DND-41 (cell line): ENCODE data around the gene CHST3.

Experiments used
- ATAC-seq: fragments of 200-7000 bp; cut with Tn5 transposase; 3 replicates; pipeline ENCODE4 v1.9.1; 2021; ENCODE audit warnings: low read depth; ENCODE audit not compliant: insufficient read depth
- DNase-seq: peaks from one replicate; pipeline ENCODE4 v3.0.0-alpha.2; 2020
- H2AFZ ChIP-seq: 2 replicates; pipeline ENCODE4 v1.6.0; 2012; ENCODE audit warnings: low read depth, low read length
- H3K27ac ChIP-seq: 2 replicates; pipeline ENCODE4 v1.5.1; 2012; ENCODE audit warnings: low read length, inconsistent platforms
- H3K27me3 ChIP-seq: fragments of 200-600 bp; sonication (generic); 2 replicates; pipeline ENCODE4 v1.6.0; 2012; ENCODE audit warnings: low read length, mild to moderate bottlenecking, inconsistent platforms; ENCODE audit not compliant: insufficient read depth, poor library complexity
- H3K36me3 ChIP-seq: 2 replicates; pipeline ENCODE4 v1.5.1; 2012; ENCODE audit warnings: low read length, inconsistent platforms; ENCODE audit not compliant: insufficient read depth
- H3K4me1 ChIP-seq: 2 replicates; pipeline ENCODE4 v1.5.1; 2012; ENCODE audit warnings: mild to moderate bottlenecking, low read length; ENCODE audit not compliant: insufficient read depth
- H3K4me2 ChIP-seq: 2 replicates; pipeline ENCODE4 v1.6.0; 2012; ENCODE audit warnings: mild to moderate bottlenecking, moderate library complexity, low read length, inconsistent platforms; ENCODE audit not compliant: insufficient read depth
- H3K4me3 ChIP-seq, 2 experiments: fragments of 200-600 bp in 1 of 2; shearing (Covaris generic) in 1 of 2; 2 replicates each; pipeline ENCODE4 v1.5.1; 2012 to 2016; ENCODE audit warnings: inconsistent platforms in 2 of 2, low read length in 2 of 2, mild to moderate bottlenecking in 2 of 2, low read depth in 1 of 2, moderate library complexity in 1 of 2
- H3K79me2 ChIP-seq: 2 replicates; pipeline ENCODE4 v1.6.0; 2012; ENCODE audit warnings: low read length, inconsistent platforms; ENCODE audit not compliant: insufficient read depth
- H3K9ac ChIP-seq: 2 replicates; pipeline ENCODE4 v1.6.0; 2012; ENCODE audit warnings: low read depth, mild to moderate bottlenecking, inconsistent platforms, low read length, moderate library complexity
- H3K9me3 ChIP-seq: 2 replicates; pipeline ENCODE4 v1.5.1; 2012; ENCODE audit warnings: low read length, moderate library complexity, mild to moderate bottlenecking, inconsistent platforms; ENCODE audit not compliant: insufficient read depth, severe bottlenecking
- H4K20me1 ChIP-seq: 2 replicates; pipeline ENCODE4 v1.6.0; 2012; ENCODE audit warnings: low read length; ENCODE audit not compliant: insufficient read depth
- EZH2 ChIP-seq: IDR thresholded peaks from 3 replicates; pipeline ENCODE4 v1.6.1; 2012; ENCODE audit warnings: borderline replicate concordance, low read depth, mild to moderate bottlenecking, moderate library complexity, low read length, inconsistent platforms; ENCODE audit not compliant: severe bottlenecking
- TF ChIP-seq, protein P1 (sequence below): IDR thresholded peaks from 2 replicates; pipeline ENCODE4 v1.5.1; 2012; ENCODE audit warnings: borderline replicate concordance, low read length, moderate library complexity, mild to moderate bottlenecking; ENCODE audit not compliant: poor library complexity, severe bottlenecking; ENCODE audit errors: extremely low read depth

The CHST3 gene

DNA sequence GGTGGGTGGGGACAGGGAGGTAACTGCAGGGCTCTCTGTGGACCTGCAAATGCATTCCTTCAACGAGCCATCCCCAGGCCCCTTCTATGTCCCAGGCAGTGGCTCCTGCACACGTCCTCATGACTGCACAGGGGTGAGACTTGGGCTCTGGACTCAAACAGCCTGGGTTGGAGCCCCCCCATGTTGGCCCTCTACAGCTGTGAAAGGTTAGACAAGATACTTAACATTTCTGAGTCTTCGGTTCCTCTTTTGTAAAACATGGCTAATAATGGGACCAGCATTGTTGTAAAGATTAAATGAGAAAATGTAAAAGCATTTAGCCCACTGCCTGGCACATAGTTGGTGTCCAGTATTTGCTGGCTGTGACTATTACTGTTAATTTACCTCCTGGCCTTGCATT lies 41.8 kb downstream of the CHST3 start:
- TF ChIP-seq EZH2: no peak
- TF ChIP-seq, protein P1, sequence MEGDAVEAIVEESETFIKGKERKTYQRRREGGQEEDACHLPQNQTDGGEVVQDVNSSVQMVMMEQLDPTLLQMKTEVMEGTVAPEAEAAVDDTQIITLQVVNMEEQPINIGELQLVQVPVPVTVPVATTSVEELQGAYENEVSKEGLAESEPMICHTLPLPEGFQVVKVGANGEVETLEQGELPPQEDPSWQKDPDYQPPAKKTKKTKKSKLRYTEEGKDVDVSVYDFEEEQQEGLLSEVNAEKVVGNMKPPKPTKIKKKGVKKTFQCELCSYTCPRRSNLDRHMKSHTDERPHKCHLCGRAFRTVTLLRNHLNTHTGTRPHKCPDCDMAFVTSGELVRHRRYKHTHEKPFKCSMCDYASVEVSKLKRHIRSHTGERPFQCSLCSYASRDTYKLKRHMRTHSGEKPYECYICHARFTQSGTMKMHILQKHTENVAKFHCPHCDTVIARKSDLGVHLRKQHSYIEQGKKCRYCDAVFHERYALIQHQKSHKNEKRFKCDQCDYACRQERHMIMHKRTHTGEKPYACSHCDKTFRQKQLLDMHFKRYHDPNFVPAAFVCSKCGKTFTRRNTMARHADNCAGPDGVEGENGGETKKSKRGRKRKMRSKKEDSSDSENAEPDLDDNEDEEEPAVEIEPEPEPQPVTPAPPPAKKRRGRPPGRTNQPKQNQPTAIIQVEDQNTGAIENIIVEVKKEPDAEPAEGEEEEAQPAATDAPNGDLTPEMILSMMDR: no peak
- DNase-seq: no peak
- Histone ChIP-seq H3K4me3 (no peak overlapping the region), H3K27me3 (no peaks in the 10 kb centered on the region), H2AFZ (no peak overlapping the region), H3K9ac (no peak overlapping the region), H3K4me1 (no peaks in the 10 kb centered on the region), H3K9me3 (no peaks in the 10 kb centered on the region), H3K4me2 (no peak overlapping the region), H3K79me2 (no peaks in the 10 kb centered on the region), H3K36me3 (no peaks in the 10 kb centered on the region), H3K27ac (no peak overlapping the region), H4K20me1 (no peaks in the 10 kb centered on the region)
- ATAC-seq: no peak

DNA sequence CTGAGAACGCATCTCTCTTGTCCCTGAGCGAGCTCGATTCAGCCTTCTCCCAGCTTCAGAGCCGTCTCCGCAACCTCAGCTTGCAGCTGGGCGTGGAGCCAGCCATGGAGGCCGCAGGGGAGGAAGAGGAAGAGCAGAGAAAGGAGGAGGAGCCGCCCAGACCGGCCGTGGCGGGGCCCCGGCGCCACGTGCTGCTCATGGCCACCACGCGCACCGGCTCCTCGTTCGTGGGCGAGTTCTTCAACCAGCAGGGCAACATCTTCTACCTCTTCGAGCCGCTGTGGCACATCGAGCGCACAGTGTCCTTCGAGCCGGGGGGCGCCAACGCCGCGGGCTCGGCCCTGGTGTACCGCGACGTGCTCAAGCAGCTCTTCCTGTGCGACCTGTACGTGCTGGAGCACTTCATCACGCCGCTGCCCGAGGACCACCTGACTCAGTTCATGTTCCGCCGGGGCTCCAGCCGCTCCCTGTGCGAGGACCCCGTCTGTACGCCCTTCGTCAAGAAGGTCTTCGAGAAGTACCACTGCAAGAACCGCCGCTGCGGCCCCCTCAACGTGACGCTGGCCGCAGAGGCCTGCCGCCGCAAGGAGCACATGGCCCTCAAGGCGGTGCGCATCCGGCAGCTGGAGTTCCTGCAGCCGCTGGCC lies 43.2 kb downstream of the CHST3 start:
- ATAC-seq (no peak), DNase-seq (no peak)
- Histone ChIP-seq H3K27me3 (no peaks in the 10 kb centered on the region), H3K4me3 (no peak overlapping the region), H3K79me2 (no peaks in the 10 kb centered on the region), H3K9ac (no peak overlapping the region), H4K20me1 (no peaks in the 10 kb centered on the region), H3K4me2 (no peak overlapping the region), H2AFZ (no peak overlapping the region), H3K4me1 (no peaks in the 10 kb centered on the region), H3K27ac (no peak overlapping the region), H3K9me3 (no peaks in the 10 kb centered on the region), H3K36me3 (no peaks in the 10 kb centered on the region)
- no peak for TF ChIP-seq EZH2
- TF ChIP-seq, protein P1: no peak

DNA sequence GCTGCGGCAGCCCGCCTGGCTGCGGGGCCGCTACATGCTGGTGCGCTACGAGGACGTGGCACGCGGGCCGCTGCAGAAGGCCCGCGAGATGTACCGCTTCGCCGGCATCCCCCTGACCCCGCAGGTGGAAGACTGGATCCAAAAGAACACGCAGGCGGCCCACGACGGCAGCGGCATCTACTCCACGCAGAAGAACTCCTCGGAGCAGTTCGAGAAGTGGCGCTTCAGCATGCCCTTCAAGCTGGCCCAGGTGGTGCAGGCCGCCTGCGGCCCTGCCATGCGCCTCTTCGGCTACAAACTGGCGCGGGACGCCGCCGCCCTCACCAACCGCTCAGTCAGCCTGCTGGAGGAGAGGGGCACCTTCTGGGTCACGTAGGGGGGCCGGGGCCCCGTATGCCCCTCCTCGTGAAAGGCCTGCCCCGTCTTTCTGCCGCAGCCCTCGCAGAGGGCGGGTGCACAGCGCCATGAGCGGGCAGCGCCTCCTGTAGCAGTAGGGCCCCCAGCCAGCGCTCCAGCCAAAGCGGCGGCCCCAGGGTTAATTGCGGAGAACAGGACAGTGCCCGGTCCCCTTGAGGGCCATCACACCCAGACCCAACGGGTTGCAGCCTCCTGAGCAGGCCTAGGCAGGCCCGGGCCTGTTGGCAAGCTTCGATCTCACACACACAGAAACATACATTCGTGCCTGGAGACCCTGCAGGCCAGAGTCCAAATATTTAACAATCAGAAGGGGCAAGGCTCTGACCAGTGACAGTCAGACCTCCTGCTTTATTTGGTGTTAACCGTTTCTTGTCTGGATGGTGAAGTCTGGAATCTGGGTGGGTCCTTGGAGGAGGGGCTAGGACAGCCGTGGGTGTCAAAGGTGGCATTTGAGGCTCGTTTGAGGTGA lies 44.1 kb downstream of the CHST3 start:
- no peaks in the 10 kb centered on the region for H4K20me1 ChIP-seq
- DNase-seq (no peak), ATAC-seq (no peak)
- no peaks in the 10 kb centered on the region for H3K79me2 ChIP-seq
- H3K9ac ChIP-seq: no peak overlapping the region
- H3K4me3 ChIP-seq: no peak overlapping the region
- H3K4me1 ChIP-seq: no peaks in the 10 kb centered on the region
- no peaks in the 10 kb centered on the region for H3K27me3 ChIP-seq
- no peak for TF ChIP-seq EZH2
- TF ChIP-seq, protein P1: no peak
- H2AFZ ChIP-seq: no peak overlapping the region
- H3K4me2 ChIP-seq: no peak overlapping the region
- no peak overlapping the region for H3K27ac ChIP-seq
- no peaks in the 10 kb centered on the region for H3K36me3 ChIP-seq
- no peaks in the 10 kb centered on the region for H3K9me3 ChIP-seq
